ENCODE data around the gene BRD4.
A peak's percentile ranks its signal among the peaks of the same experiment; 100 is the strongest.

Gene BRD4

GRCh38 chr19:15197942-15198341, 134.4 kb downstream of the BRD4 start:
- H3K27me3 Mint-ChIP-seq = peaks cover 51 to 77% of the 10 kb centered on the region in 2 donors
- no peak overlapping the region for H3K4me3 Mint-ChIP-seq
- DNase-seq = no peak

DNA sequence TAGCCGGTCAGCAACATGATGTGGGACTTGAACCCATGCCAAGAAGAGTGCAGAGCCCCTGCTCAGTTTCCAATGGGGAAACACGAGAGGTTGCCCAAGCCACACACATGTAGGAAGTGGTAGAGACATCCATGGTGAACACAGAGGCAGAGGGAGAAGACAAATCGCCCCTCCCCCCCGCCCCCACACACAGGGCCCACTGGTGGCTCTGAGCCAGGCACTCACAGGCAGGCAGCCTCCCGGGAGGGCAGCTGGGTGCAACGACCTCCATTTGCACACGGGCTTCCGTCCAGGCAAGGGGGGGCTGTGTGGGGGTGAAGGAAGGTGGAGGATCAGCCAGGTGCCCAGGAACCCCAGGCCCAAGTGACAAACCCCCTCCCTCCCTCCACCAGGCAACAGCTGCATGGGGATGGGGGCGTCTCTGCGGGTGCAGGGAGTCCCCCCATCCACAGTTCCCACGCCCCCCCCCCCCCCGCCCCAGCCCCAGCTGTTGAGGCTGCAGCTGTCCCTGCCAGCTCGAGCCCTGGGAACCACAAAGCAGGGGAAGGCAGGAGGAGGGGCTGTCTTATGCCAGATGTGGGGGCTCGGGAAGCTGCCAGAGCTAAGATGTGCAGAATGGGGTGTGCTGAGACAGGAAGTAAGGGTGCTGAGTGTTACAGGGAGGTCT, 134.9 kb downstream of the BRD4 start:
- Mint-ChIP-seq H3K36me3 (peaks cover 4% of the 10 kb centered on the region in 2 donors), H3K4me1 (peaks cover 20 to 24% of the 10 kb centered on the region in 2 donors), H3K9me3 (no peaks in the 10 kb centered on the region), H3K27ac (no peak overlapping the region), H3K27me3 (peaks cover 53 to 77% of the 10 kb centered on the region in 2 donors), H3K4me3 (no peak overlapping the region)
- ATAC-seq (replicated peaks) = peak in 1 of 2 donors; percentile 27
- no peak for DNase-seq

More at GRCh38 chr19:15197942-15198341, 134.4 kb downstream of the BRD4 start:
- Mint-ChIP-seq H3K27ac (no peak overlapping the region), H3K36me3 (peaks cover 4% of the 10 kb centered on the region in 2 donors), H3K4me1 (peaks cover 20 to 24% of the 10 kb centered on the region in 2 donors), H3K9me3 (no peaks in the 10 kb centered on the region)
- no peak for ATAC-seq (replicated peaks)

- DNase-seq (no peak), ATAC-seq (replicated peaks) (no peak)
- Mint-ChIP-seq H3K27ac (no peak overlapping the region), H3K4me3 (no peak overlapping the region), H3K27me3 (peaks cover 56 to 77% of the 10 kb centered on the region in 2 donors), H3K36me3 (peaks cover 4% of the 10 kb centered on the region in 2 donors), H3K9me3 (no peaks in the 10 kb centered on the region), H3K4me1 (peaks cover 20 to 24% of the 10 kb centered on the region in 2 donors)
Measured at GRCh38 chr19:15196360-15197005, 135.9 kb downstream of the BRD4 start.

DNA sequence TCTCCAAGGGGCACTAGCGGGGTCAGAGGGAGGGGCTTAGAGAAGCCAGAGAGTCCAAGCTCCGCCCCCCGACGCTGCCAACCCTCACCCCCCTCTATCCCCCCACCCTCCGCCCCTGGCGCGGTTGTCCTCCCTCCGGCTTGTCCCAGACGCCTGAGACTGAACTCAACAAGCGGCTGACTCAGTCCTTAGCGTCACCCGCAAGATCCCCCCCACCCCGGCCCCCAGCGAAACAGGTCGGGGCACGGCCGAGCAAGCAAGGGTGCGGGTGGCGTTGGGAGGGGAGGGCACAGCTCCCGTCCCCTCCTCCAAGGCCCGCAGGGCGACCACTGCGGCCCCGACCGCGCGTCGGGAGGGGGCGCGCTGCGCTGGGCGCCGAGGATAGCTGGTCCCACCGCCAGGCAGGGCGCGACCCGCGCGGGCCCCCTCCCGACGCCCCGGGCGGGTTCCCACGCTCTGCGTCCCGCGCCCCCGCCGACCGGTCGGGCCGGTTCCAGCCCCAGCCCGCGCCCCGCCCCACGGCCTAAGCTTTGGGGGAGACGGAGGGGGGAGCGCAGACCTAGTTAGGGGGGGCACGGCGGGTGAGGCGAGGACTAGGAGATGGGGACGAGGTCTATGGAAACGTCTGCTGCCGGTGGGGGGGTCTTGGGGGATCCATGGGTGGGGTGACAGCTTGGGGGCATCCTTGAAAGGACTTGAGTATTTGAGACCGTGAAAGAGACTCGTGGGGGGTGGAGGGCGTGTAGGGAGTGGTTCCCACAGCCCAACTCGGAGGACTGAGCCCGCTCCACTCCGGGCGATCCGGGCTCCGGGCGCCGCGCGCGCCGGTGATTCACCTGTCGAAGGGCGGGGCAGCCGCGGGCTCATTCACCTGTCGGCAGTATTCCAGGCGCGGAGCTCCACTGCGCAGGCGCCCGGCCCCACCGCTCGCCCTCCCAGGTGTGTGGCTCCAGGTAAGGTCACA, 136.7 kb downstream of the BRD4 start:
- H3K4me1 Mint-ChIP-seq = peaks cover 18 to 19% of the 10 kb centered on the region in 2 donors
- peak; percentile 35 to 38 for ATAC-seq (replicated peaks)

DNA sequence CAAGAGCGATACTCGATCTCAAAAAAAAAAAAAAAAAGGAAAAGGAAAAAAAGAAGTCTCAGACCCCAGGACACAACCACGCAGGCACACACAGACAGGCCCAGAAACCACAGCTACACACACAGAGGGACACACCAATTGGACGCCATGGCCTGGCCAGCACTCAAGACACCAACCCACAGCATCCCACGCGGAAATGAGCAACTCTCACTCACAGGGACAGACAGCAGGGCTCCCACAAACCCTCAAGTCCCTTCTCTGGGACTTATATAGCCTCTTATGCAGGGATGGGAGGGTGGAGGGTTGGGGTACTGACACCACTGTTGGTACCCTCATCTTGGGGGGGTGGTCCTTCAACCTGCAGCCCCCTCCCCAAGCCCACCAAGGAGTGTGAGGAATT, 137.4 kb downstream of the BRD4 start:
- Mint-ChIP-seq H3K27me3 (peaks cover 59 to 73% of the 10 kb centered on the region in 2 donors), H3K27ac (peak overlapping the region; percentile 31), H3K9me3 (no peaks in the 10 kb centered on the region), H3K36me3 (peaks cover 4% of the 10 kb centered on the region in 2 donors), H3K4me1 (peaks cover 18 to 19% of the 10 kb centered on the region in 2 donors), H3K4me3 (peak overlapping the region; percentile 42 to 51)
- DNase-seq (no peak), ATAC-seq (replicated peaks) (peak in 1 of 2 donors; percentile 28)

More for the DNA sequence above, 136.7 kb downstream of the BRD4 start:
- Mint-ChIP-seq H3K27me3 (peaks cover 55 to 73% of the 10 kb centered on the region in 2 donors), H3K36me3 (peaks cover 4% of the 10 kb centered on the region in 2 donors), H3K27ac (no peak overlapping the region), H3K9me3 (no peaks in the 10 kb centered on the region), H3K4me3 (peak overlapping the region; percentile 42 to 51)
- DNase-seq = no peak

DNA sequence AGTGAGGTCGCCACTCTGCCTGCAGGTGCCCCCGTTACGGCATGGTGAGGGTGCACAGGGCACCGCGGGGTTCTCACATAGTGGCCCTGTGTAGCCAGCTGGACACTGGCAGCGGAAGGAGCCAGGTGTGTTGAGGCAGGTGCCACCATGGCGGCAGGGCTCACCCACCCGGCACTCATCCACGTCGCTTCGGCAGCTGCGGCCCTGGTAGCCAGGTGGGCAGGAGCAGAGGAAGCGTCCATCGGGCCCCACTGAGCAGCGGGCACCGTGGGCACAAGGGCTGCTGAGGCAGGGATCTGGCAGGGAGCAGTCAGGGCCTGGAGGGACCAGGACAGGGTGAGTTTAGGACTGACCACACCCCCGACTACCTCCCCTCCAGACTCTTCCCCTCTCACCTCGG, 140.4 kb downstream of the BRD4 start:
- Mint-ChIP-seq H3K36me3 (no peaks in the 10 kb centered on the region), H3K27ac (no peak overlapping the region), H3K4me3 (no peak overlapping the region), H3K9me3 (peaks cover 2 to 6% of the 10 kb centered on the region in 2 donors), H3K27me3 (peaks cover 49 to 50% of the 10 kb centered on the region in 2 donors), H3K4me1 (peaks cover 10 to 13% of the 10 kb centered on the region in 2 donors)
- no peak for ATAC-seq (replicated peaks)
- DNase-seq = no peak

GRCh38 chr19:15191514-15191913, 140.8 kb downstream of the BRD4 start:
- peaks cover 44 to 50% of the 10 kb centered on the region in 2 donors for H3K27me3 Mint-ChIP-seq
- peaks cover 9 to 13% of the 10 kb centered on the region in 2 donors for H3K4me1 Mint-ChIP-seq
- no peaks in the 10 kb centered on the region for H3K36me3 Mint-ChIP-seq
- no peak overlapping the region for H3K27ac Mint-ChIP-seq
- no peak overlapping the region for H3K4me3 Mint-ChIP-seq
- no peak for DNase-seq
- ATAC-seq (replicated peaks) = no peak
- peaks cover 2 to 6% of the 10 kb centered on the region in 2 donors for H3K9me3 Mint-ChIP-seq

DNA sequence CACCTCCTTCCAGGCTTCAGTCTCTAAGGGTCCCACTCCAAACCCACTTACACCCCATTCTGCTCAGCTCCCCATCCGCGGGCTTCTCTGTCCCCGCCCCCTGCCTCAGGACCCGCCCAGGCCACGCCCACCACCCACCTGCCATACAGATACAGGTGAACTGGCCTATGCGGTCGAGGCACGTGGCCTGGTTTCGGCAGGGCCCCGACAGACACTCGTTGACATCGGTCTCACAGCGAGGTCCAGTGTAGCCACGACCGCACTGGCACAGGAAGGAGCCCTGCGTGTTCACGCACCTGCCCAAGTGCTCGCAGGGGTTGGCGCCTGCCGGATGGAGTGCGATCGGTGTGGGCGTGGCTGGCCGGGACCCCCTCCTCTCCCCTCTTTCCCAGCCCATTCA, 143.5 kb downstream of the BRD4 start:
- H3K27ac Mint-ChIP-seq = no peak overlapping the region
- ATAC-seq (replicated peaks) (no peak), DNase-seq (no peak)
- no peaks in the 10 kb centered on the region for H3K36me3 Mint-ChIP-seq
- H3K4me1 Mint-ChIP-seq = no peaks in the 10 kb centered on the region
- peaks cover 22 to 39% of the 10 kb centered on the region in 2 donors for H3K27me3 Mint-ChIP-seq
- H3K4me3 Mint-ChIP-seq = no peak overlapping the region
- peaks cover 2 to 6% of the 10 kb centered on the region in 2 donors for H3K9me3 Mint-ChIP-seq

DNA sequence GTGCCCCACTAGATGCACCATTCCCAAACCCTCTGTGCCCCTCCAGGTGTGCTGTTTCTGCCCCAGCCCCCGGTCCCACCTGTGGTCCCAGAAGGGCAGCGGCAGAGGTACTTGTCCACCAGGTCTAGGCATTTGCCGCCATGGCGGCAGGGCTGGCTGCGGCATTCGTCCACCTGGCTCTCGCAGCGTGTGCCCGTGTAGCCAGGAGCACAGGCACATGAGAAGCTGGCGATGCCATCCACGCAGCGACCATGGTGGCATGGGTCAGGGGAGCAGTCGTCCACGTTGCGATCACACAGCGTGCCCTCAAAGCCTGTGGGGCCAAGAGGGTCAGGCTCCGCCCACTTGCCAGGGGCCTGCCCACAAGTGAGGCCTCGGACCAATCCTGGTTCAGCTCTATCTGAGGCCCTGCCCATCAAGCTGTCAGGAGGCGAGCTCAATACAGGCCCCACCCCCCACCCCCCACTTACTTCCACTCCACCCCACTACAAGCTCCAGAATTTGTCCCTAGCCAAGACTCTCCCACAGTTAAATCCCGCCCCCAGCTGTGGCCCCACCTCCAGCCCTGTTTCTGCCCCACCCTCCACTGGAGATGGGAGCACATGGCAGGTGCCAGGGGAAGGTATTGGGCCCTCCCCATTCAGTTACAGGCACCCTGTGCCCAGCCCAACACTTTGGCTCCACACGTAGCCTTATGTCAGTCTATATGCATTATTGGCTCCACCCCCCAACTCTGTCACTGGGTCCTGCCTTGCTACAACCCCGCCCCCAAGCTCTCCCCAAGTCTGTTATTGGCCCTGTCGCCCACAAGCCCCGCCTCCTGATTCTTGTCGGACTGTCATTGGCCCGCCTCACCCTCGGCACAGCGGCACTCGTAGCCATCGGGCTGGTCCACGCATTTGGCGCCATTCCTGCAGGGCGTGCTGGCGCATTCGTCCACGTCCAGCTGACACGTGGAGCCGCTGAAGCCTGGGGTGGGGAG, 145.0 kb downstream of the BRD4 start:
- no peak for DNase-seq
- Mint-ChIP-seq H3K36me3 (no peaks in the 10 kb centered on the region), H3K4me3 (no peak overlapping the region), H3K9me3 (peaks cover 2 to 6% of the 10 kb centered on the region in 2 donors), H3K4me1 (no peaks in the 10 kb centered on the region), H3K27ac (no peak overlapping the region), H3K27me3 (peaks cover 10 to 31% of the 10 kb centered on the region in 2 donors)
- ATAC-seq (replicated peaks) = peak in 1 of 2 donors; percentile 23
